22Rv1 (cell line): Measurements from ENCODE around the gene DAGLB.

Source experiments
- H3K27ac ChIP-seq: fragments of 450-650 bp; 2 replicates; pipeline ENCODE4 v1.5.1; 2017
- CTCF ChIP-seq: fragments of 450-650 bp; IDR thresholded peaks from 2 replicates; pipeline ENCODE4 v1.5.1; 2017; ENCODE audit warnings: mild to moderate bottlenecking
- ZFX ChIP-seq: fragments of 450-650 bp; IDR thresholded peaks from 2 replicates; pipeline ENCODE4 v1.6.1; 2017; ENCODE audit warnings: antibody characterized with exemption, borderline replicate concordance

Gene DAGLB

GRCh38 chr7:6416516-6417145 is 31.1 kb downstream of the DAGLB start:
- no peak for TF ChIP-seq ZFX
- no peak for TF ChIP-seq CTCF
- no peak overlapping the region for H3K27ac ChIP-seq

GRCh38 chr7:6413637-6414036 is 34.1 kb downstream of the DAGLB start:
- TF ChIP-seq CTCF (no peak), ZFX (no peak)
- no peak overlapping the region for H3K27ac ChIP-seq

- TF ChIP-seq ZFX (no peak), CTCF (no peak)
- H3K27ac ChIP-seq, result no peak overlapping the region
Measured at GRCh38 chr7:6409944-6410693, 37.6 kb downstream of the DAGLB start.

- no peak for TF ChIP-seq ZFX
- no peak for TF ChIP-seq CTCF
- H3K27ac ChIP-seq, result no peak overlapping the region
Measured at GRCh38 chr7:6409091-6409490, 38.7 kb downstream of the DAGLB start.

GRCh38 chr7:6407434-6407833 is 40.3 kb downstream of the DAGLB start:
- TF ChIP-seq CTCF, result no peak
- no peak for TF ChIP-seq ZFX
- H3K27ac ChIP-seq, result 0 out of 2 replicates have a peak overlapping the region, but pooled peaks have one; percentile 21

- TF ChIP-seq CTCF (no peak), ZFX (no peak)
Measured at GRCh38 chr7:6406121-6406520, 41.6 kb downstream of the DAGLB start.

GRCh38 chr7:6403907-6404306 is 43.8 kb downstream of the DAGLB start:
- TF ChIP-seq ZFX (no peak), CTCF (no peak)

More at GRCh38 chr7:6406121-6406520, 41.6 kb downstream of the DAGLB start:
- H3K27ac ChIP-seq, result peak overlapping the region; percentile 32; the same call in 1 of the 2 replicates

More at GRCh38 chr7:6403907-6404306, 43.8 kb downstream of the DAGLB start:
- no peak overlapping the region for H3K27ac ChIP-seq
